ENCODE results near the gene RAB3GAP2.
A peak's percentile ranks its signal among the peaks of the same experiment; 100 is the strongest.

RAB3GAP2 gene

GRCh38 chr1:220303871-220304270 is 31.6 kb upstream of the RAB3GAP2 start:
- H3K4me3 ChIP-seq (ENCODE audit: low read length): no peak overlapping the region
- no peak overlapping the region for H3K9ac ChIP-seq (ENCODE audit: low read length)
- no peaks in the 10 kb centered on the region for H3K36me3 ChIP-seq (ENCODE audit: control insufficient read depth, insufficient read depth, low read length, severe bottlenecking)
- peaks cover 11% of the 10 kb centered on the region for H3K4me1 ChIP-seq (ENCODE audit: control insufficient read depth, insufficient read depth, low read length)
- no peaks in the 10 kb centered on the region for H3K27me3 ChIP-seq (replicated peaks; ENCODE audit: control insufficient read depth, insufficient read depth, low read length)
- no peak for DNase-seq (ENCODE audit: low read depth)
- H3K9me3 ChIP-seq (ENCODE audit: control insufficient read depth, low read length): peaks cover 7% of the 10 kb centered on the region

GRCh38 chr1:220301630-220302029 is 29.4 kb upstream of the RAB3GAP2 start:
- Histone ChIP-seq H3K27me3 (replicated peaks; ENCODE audit: control insufficient read depth, insufficient read depth, low read length) (no peaks in the 10 kb centered on the region), H3K9me3 (ENCODE audit: control insufficient read depth, low read length) (peaks cover 5% of the 10 kb centered on the region), H3K9ac (ENCODE audit: low read length) (no peak overlapping the region), H3K36me3 (ENCODE audit: control insufficient read depth, insufficient read depth, low read length, severe bottlenecking) (no peaks in the 10 kb centered on the region), H3K4me1 (ENCODE audit: control insufficient read depth, insufficient read depth, low read length) (peaks cover 11% of the 10 kb centered on the region), H3K4me3 (ENCODE audit: low read length) (no peak overlapping the region)
- no peak for DNase-seq (ENCODE audit: low read depth)

GRCh38 chr1:220300442-220301121 is 28.3 kb upstream of the RAB3GAP2 start:
- peak; percentile 92 for DNase-seq (ENCODE audit: low read depth)
- H3K27me3 ChIP-seq (replicated peaks; ENCODE audit: control insufficient read depth, insufficient read depth, low read length): no peaks in the 10 kb centered on the region
- no peaks in the 10 kb centered on the region for H3K36me3 ChIP-seq (ENCODE audit: control insufficient read depth, insufficient read depth, low read length, severe bottlenecking)
- no peaks in the 10 kb centered on the region for H3K9me3 ChIP-seq (ENCODE audit: control insufficient read depth, low read length)
- H3K9ac ChIP-seq (ENCODE audit: low read length): peak overlapping the region; percentile 64
- H3K4me1 ChIP-seq (ENCODE audit: control insufficient read depth, insufficient read depth, low read length): peaks cover 11% of the 10 kb centered on the region
- H3K4me3 ChIP-seq (ENCODE audit: low read length): peak overlapping the region; percentile 51

- no peaks in the 10 kb centered on the region for H3K27me3 ChIP-seq (replicated peaks; ENCODE audit: control insufficient read depth, insufficient read depth, low read length)
- peaks cover 17% of the 10 kb centered on the region for H3K4me1 ChIP-seq (ENCODE audit: control insufficient read depth, insufficient read depth, low read length)
- no peak for DNase-seq (ENCODE audit: low read depth)
- H3K9ac ChIP-seq (ENCODE audit: low read length): no peak overlapping the region
- H3K36me3 ChIP-seq (ENCODE audit: control insufficient read depth, insufficient read depth, low read length, severe bottlenecking): no peaks in the 10 kb centered on the region
- no peaks in the 10 kb centered on the region for H3K9me3 ChIP-seq (ENCODE audit: control insufficient read depth, low read length)
- no peak overlapping the region for H3K4me3 ChIP-seq (ENCODE audit: low read length)
Observed at GRCh38 chr1:220299337-220299736, 27.1 kb upstream of the RAB3GAP2 start.

GRCh38 chr1:220298470-220299205 is 26.4 kb upstream of the RAB3GAP2 start:
- Histone ChIP-seq H3K9me3 (ENCODE audit: control insufficient read depth, low read length) (no peaks in the 10 kb centered on the region), H3K4me1 (ENCODE audit: control insufficient read depth, insufficient read depth, low read length) (peaks cover 20% of the 10 kb centered on the region), H3K9ac (ENCODE audit: low read length) (no peak overlapping the region), H3K4me3 (ENCODE audit: low read length) (no peak overlapping the region), H3K27me3 (replicated peaks; ENCODE audit: control insufficient read depth, insufficient read depth, low read length) (peaks cover under 1% of the 10 kb centered on the region), H3K36me3 (ENCODE audit: control insufficient read depth, insufficient read depth, low read length, severe bottlenecking) (no peaks in the 10 kb centered on the region)
- no peak for DNase-seq (ENCODE audit: low read depth)

GRCh38 chr1:220296981-220297380 is 24.7 kb upstream of the RAB3GAP2 start:
- no peaks in the 10 kb centered on the region for H3K36me3 ChIP-seq (ENCODE audit: control insufficient read depth, insufficient read depth, low read length, severe bottlenecking)
- no peak overlapping the region for H3K4me3 ChIP-seq (ENCODE audit: low read length)
- no peak overlapping the region for H3K9ac ChIP-seq (ENCODE audit: low read length)
- H3K27me3 ChIP-seq (replicated peaks; ENCODE audit: control insufficient read depth, insufficient read depth, low read length): peaks cover 3% of the 10 kb centered on the region
- H3K4me1 ChIP-seq (ENCODE audit: control insufficient read depth, insufficient read depth, low read length): peaks cover 25% of the 10 kb centered on the region
- no peaks in the 10 kb centered on the region for H3K9me3 ChIP-seq (ENCODE audit: control insufficient read depth, low read length)
- no peak for DNase-seq (ENCODE audit: low read depth)

- DNase-seq (ENCODE audit: low read depth): no peak
- peak overlapping the region; percentile 10 for H3K4me3 ChIP-seq (ENCODE audit: low read length)
Observed at GRCh38 chr1:220294846-220295301, 22.6 kb upstream of the RAB3GAP2 start.

GRCh38 chr1:220291580-220291979 is 19.3 kb upstream of the RAB3GAP2 start:
- no peaks in the 10 kb centered on the region for H3K9me3 ChIP-seq (ENCODE audit: control insufficient read depth, low read length)
- no peak overlapping the region for H3K4me3 ChIP-seq (ENCODE audit: low read length)
- no peak overlapping the region for H3K9ac ChIP-seq (ENCODE audit: low read length)
- H3K27me3 ChIP-seq (replicated peaks; ENCODE audit: control insufficient read depth, insufficient read depth, low read length): peaks cover 3% of the 10 kb centered on the region
- H3K4me1 ChIP-seq (ENCODE audit: control insufficient read depth, insufficient read depth, low read length): peaks cover 15% of the 10 kb centered on the region
- no peak for DNase-seq (ENCODE audit: low read depth)
- no peaks in the 10 kb centered on the region for H3K36me3 ChIP-seq (ENCODE audit: control insufficient read depth, insufficient read depth, low read length, severe bottlenecking)

More at GRCh38 chr1:220294846-220295301, 22.6 kb upstream of the RAB3GAP2 start:
- Histone ChIP-seq H3K36me3 (ENCODE audit: control insufficient read depth, insufficient read depth, low read length, severe bottlenecking) (no peaks in the 10 kb centered on the region), H3K9me3 (ENCODE audit: control insufficient read depth, low read length) (no peaks in the 10 kb centered on the region), H3K4me1 (ENCODE audit: control insufficient read depth, insufficient read depth, low read length) (peaks cover 15% of the 10 kb centered on the region), H3K27me3 (replicated peaks; ENCODE audit: control insufficient read depth, insufficient read depth, low read length) (peaks cover 3% of the 10 kb centered on the region), H3K9ac (ENCODE audit: low read length) (no peak overlapping the region)

- Histone ChIP-seq H3K27me3 (replicated peaks; ENCODE audit: control insufficient read depth, insufficient read depth, low read length) (peaks cover 3% of the 10 kb centered on the region), H3K9ac (ENCODE audit: low read length) (no peak overlapping the region), H3K4me1 (ENCODE audit: control insufficient read depth, insufficient read depth, low read length) (peaks cover 15% of the 10 kb centered on the region), H3K9me3 (ENCODE audit: control insufficient read depth, low read length) (no peaks in the 10 kb centered on the region), H3K36me3 (ENCODE audit: control insufficient read depth, insufficient read depth, low read length, severe bottlenecking) (no peaks in the 10 kb centered on the region), H3K4me3 (ENCODE audit: low read length) (no peak overlapping the region)
- no peak for DNase-seq (ENCODE audit: low read depth)
Observed at GRCh38 chr1:220290140-220290761, 18.0 kb upstream of the RAB3GAP2 start.

GRCh38 chr1:220287129-220287528 is 14.9 kb upstream of the RAB3GAP2 start:
- Histone ChIP-seq H3K27me3 (replicated peaks; ENCODE audit: control insufficient read depth, insufficient read depth, low read length) (no peaks in the 10 kb centered on the region), H3K4me3 (ENCODE audit: low read length) (no peak overlapping the region), H3K4me1 (ENCODE audit: control insufficient read depth, insufficient read depth, low read length) (no peaks in the 10 kb centered on the region), H3K9me3 (ENCODE audit: control insufficient read depth, low read length) (no peaks in the 10 kb centered on the region), H3K9ac (ENCODE audit: low read length) (no peak overlapping the region), H3K36me3 (ENCODE audit: control insufficient read depth, insufficient read depth, low read length, severe bottlenecking) (no peaks in the 10 kb centered on the region)
- no peak for DNase-seq (ENCODE audit: low read depth)

GRCh38 chr1:220283625-220284024 is 11.4 kb upstream of the RAB3GAP2 start:
- H3K4me3 ChIP-seq (ENCODE audit: low read length): no peak overlapping the region
- H3K9me3 ChIP-seq (ENCODE audit: control insufficient read depth, low read length): no peaks in the 10 kb centered on the region
- no peaks in the 10 kb centered on the region for H3K36me3 ChIP-seq (ENCODE audit: control insufficient read depth, insufficient read depth, low read length, severe bottlenecking)
- peaks cover 11% of the 10 kb centered on the region for H3K27me3 ChIP-seq (replicated peaks; ENCODE audit: control insufficient read depth, insufficient read depth, low read length)
- no peak overlapping the region for H3K9ac ChIP-seq (ENCODE audit: low read length)
- no peaks in the 10 kb centered on the region for H3K4me1 ChIP-seq (ENCODE audit: control insufficient read depth, insufficient read depth, low read length)
- DNase-seq (ENCODE audit: low read depth): no peak
